ENCODE results near the gene CRIP2.

Gene CRIP2

GRCh38 chr14:105498430-105499255 is 24.0 kb downstream of the CRIP2 start:
- no peak for DNase-seq (ENCODE audit: low read depth in 2 of 2)

- DNase-seq (ENCODE audit: low read depth in 2 of 2), result no peak
Observed at GRCh38 chr14:105499256-105500035, 24.8 kb downstream of the CRIP2 start.

- DNase-seq (ENCODE audit: low read depth in 2 of 2), result no peak
Observed at GRCh38 chr14:105500036-105500725, 25.6 kb downstream of the CRIP2 start.

GRCh38 chr14:105500726-105501101 is 26.1 kb downstream of the CRIP2 start:
- DNase-seq (ENCODE audit: low read depth in 2 of 2), result no peak

- no peak for DNase-seq (ENCODE audit: low read depth in 2 of 2)
Observed at GRCh38 chr14:105501504-105502291, 27.1 kb downstream of the CRIP2 start.

- no peak for DNase-seq (ENCODE audit: low read depth in 2 of 2)
Observed at GRCh38 chr14:105502446-105503295, 28.1 kb downstream of the CRIP2 start.

- no peak for DNase-seq (ENCODE audit: low read depth in 2 of 2)
Observed at GRCh38 chr14:105503296-105503640, 28.6 kb downstream of the CRIP2 start.

GRCh38 chr14:105503935-105504692 is 29.5 kb downstream of the CRIP2 start:
- DNase-seq (ENCODE audit: low read depth in 2 of 2), result no peak

GRCh38 chr14:105505101-105505500 is 30.5 kb downstream of the CRIP2 start:
- no peak for DNase-seq (ENCODE audit: low read depth in 2 of 2)

GRCh38 chr14:105507247-105507646 is 32.6 kb downstream of the CRIP2 start:
- no peak for DNase-seq (ENCODE audit: low read depth in 2 of 2)

GRCh38 chr14:105508069-105508468 is 33.4 kb downstream of the CRIP2 start:
- no peak for DNase-seq (ENCODE audit: low read depth in 2 of 2)

GRCh38 chr14:105508601-105509000 is 34.0 kb downstream of the CRIP2 start:
- DNase-seq (ENCODE audit: low read depth in 2 of 2), result no peak

GRCh38 chr14:105517096-105517495 is 42.5 kb downstream of the CRIP2 start:
- no peak for DNase-seq (ENCODE audit: low read depth in 2 of 2)

- no peak for DNase-seq (ENCODE audit: low read depth in 2 of 2)
Observed at GRCh38 chr14:105519946-105520698, 45.5 kb downstream of the CRIP2 start.

- no peak for DNase-seq (ENCODE audit: low read depth in 2 of 2)
Observed at GRCh38 chr14:105525326-105525725, 50.7 kb downstream of the CRIP2 start.

GRCh38 chr14:105525861-105526775 is 51.5 kb downstream of the CRIP2 start, which contains the start of gene TMEM121:
Gene TMEM121, plus strand, starts transcription at chr14:105526583. Its CDS starts 2,252 bp downstream, at chr14:105528835.
- DNase-seq (ENCODE audit: low read depth in 2 of 2), result no peak

GRCh38 chr14:105526776-105527380 is 52.3 kb downstream of the CRIP2 start:
- DNase-seq (ENCODE audit: low read depth in 2 of 2), result no peak

GRCh38 chr14:105527381-105527825 is 52.8 kb downstream of the CRIP2 start:
- no peak for DNase-seq (ENCODE audit: low read depth in 2 of 2)
